Measurements from ENCODE around the gene MBD2.
"Not testable (repeated sequence)": the region's sequence is repeated elsewhere in the genome, so short reads cannot be mapped to it uniquely, and the experiment has no call there.

MBD2 gene

DNA sequence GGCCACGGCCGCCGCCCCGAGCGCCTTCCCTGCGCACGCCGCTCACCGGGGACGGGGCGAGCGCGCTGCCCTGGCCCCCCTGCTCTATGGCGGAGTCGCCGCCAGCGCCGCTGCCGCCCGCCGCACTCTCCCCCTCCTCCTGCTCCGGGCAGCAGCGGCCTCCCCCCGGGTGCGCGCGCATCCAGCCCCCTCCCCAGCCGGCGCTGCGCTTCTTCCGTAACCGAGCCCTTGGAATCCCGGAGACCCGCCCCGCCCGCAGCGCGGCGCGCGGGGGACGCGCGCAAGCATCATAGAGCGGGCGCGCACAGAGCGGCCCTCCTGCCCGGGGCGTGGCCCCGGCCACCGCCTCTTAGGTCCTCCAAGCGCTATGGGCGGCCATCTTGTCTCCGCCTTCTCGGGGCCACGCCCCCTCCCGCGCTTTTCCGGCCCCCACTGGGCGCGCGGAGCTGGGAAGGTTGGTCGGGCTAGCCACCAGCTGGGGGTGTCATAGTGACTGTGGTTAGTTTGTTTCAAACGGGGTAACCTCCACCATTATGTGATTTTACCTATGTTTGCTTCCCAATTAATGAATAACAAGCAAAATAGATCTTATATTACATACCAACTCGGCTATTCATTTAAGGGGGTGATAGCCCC lies at the start of gene MBD2:
TSS of gene MBD2 (minus strand) at position 291 of the 636 bp plus-strand sequence. CDS start at position 181, 110 bp downstream.
- peak; percentile 97 to 98 for DNase-seq

DNA sequence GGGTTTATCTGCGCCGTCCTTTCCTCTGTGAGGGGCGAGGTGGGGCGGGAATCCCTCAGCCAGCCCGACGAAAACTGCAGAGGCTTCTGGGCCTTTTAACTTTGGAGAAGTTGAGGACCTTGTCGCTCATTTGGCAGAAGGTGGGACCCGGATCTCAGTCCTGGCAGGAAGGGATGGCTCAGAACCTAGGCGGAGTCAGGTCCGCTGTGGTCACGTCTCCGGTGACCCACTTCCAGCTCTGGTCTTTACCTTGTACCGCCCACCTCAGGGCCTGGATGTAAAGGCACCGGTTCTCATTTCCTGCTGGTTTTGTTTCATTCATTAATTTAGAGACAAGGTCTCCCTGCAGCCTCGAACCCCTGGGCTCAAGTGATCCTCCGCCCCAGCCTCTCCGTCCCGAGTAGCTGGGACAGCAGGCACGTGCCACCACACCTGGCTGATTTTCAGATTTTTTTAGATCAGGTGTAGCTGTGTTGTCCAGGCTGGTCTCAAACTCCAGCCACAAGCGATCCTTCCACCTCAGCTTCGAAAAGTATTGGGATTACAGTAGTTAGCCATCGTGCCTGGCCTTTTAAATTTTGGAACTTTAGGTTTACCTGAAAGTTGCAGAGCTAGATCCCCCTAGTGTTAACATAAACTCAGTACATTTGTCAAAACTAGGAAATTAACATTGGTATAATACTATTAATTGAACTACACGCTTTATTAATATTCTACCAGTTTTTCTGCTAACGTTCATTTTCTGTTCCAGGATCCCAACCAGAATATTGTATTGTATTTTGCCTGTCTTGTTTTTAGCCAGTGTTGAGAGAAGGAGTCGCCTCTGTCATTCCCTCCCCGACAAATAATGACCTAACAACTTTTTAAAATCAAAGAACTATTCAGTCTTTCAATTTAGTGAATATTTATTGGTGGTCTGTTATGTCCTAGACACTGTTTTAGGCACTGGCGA lies 45.7 kb upstream of the MBD2 start:
- peak in 1 of 2 experiments; percentile 79 for DNase-seq

GRCh38 chr18:54268751-54269150 lies 44.3 kb upstream of the MBD2 start:
- DNase-seq: no peak

- DNase-seq: no peak
These were observed 43.2 kb upstream of the MBD2 start for GRCh38 chr18:54267701-54268100.

- DNase-seq: no peak
These were observed 39.5 kb upstream of the MBD2 start for GRCh38 chr18:54263904-54264336.

GRCh38 chr18:54261894-54262293 lies 37.4 kb upstream of the MBD2 start:
- DNase-seq: peak; percentile 70 to 72

DNA sequence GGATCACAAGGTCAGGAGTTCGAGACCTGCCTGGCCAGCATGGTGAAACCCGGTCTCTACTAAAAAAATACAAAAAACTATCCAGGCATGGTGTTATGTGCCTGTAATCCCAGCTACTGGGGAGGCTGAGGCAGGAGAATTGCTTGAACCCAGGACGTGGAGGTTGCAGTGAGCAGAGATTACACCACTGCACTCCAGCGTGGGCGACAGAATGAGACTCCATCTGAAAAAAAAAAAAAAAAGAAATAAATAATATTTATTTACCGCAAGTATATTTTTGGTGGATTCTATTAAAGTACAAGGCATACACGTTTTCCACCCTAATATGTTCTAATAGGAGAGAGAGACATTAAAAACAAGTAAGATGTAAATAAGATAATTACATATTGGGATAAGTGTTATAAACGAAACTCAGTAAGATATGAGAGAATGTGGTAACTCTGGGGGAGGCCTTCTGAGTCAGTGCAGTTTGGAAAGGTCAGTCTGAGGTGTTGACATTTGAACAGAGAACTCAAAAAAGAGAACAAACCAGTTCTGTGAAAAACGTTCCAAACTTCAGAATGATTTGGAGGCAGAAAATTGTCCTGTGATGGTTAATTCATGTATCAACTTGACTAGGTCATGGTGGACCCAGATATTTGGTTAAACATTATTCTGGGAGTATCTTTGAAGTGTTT lies 36.1 kb upstream of the MBD2 start:
- no peak for DNase-seq

DNA sequence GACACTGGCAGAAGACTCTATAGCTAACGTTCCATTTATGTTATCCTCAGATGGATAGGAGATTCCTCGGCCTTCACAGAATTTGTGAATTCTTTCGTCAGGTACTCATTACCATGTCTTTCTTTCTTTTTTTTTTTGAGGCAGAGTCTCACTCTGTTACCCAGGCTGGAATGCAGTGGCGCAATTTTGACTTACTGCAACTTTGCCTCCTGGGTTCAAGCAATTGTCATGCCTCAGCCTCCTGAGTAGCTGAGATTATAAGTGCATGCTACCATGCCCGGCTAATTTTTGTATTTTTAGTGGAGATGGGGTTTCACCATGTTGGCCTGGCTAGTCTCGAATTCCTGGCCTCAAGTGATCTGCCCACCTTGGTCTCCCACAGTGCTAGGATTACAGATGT lies 33.3 kb upstream of the MBD2 start:
- not testable (repeated sequence) for DNase-seq

GRCh38 chr18:54257015-54257414 lies 32.5 kb upstream of the MBD2 start:
- DNase-seq: no peak

DNA sequence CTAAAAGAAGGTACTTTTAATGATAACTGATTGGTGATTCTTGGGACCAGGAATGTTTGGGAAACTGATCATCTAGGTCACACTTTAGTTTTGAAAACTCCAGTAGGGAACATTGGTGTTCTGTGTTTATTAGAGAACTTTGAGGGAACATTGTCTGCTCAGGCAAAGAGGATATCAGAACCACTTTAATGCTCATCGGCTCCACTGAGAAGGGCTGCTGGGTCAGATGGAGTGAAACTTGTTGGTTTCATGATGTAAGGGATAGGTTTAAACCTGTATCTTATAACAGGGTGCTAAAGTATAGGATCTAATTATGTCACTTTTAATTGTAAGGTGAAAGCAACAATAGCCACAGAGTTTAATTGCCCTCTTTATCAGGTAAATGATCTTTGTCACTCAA lies 30.7 kb upstream of the MBD2 start:
- no peak for DNase-seq

GRCh38 chr18:54254265-54254758 lies 29.8 kb upstream of the MBD2 start:
- DNase-seq: no peak

DNA sequence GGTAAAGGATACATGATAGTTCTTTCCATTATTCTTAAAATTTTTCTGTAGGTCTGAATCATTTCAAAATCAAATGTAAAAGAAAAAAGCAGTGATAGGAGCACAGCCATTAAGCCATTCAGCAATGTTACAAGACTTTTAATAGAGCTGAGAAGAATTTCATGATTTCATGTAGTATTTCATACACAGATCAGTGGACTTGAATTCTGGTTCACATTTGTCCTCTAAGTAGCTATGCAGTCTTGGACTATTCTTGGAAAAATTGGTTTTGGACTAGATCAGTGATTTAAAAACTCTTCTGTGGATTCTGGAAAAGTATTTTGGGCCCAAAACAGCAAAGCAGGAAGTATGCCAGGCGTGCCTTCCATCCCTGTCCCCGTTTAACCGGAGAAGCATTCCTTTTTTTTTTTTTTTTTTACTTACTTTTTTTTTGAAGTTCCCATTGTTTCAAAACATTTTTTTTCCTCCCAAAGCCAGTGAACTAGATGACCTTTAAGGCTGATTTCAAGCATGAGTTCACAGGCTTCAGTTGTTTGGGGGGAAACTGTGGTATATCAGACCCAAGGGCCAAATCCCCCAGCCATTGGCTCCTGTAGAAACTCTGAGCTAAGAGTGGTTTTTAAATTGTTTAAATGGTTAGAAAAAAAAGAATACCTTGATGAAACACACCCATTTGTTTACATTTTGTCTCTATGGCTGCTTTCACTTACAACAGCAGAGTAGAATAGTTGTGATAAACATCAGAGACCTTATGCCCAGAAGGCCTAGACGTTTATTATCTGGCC lies 27.3 kb upstream of the MBD2 start:
- no peak for DNase-seq

DNA sequence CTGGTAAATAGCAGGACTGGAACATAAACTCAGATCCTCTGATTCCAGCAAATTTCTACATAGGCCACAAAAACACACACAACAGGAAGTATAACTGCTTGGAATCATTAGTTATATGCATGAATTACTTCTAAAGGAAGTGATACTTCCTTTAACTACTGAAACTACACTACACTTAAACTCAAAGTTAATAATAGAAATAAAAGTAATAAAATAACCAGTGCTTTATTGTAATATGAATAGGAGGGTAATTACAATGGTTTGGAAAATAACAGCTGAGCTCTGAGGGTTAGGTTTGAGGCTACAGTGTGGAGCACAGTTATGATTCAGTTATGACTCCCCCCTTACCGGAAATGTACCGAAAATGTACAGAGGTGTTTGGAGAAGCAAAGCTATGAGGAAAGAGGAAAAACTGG lies 26.4 kb upstream of the MBD2 start:
- DNase-seq: no peak

DNA sequence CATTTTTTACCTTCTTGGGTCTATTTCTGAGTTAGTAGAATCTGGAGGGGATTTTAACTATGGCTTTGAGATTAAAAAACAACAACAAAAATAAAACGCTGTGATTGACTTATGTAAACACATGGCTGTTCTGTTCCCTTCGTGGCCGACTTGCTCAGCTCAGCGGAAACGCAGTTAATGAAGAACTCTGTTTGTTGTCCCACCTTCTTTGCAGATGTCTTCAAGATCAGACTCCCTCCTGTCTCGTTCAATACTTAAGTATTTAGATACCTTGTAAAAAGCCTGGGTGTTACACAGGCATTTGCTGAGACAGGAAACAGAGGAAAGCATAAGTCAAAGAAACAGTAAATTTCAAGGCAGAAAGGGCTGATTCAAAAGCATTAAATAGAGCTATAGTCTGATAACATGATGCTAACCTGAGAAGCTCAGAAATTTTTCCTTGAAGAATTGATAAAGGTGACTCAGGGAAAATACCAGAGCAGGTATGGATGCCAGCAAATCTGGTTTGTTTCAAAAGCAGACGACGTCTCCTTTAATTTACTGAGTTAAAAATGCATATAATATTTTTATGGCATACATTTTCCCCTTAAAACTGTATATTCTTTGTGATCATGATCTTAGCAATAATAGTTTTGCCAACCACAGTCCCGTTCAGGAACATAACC lies 23.2 kb upstream of the MBD2 start:
- no peak for DNase-seq

GRCh38 chr18:54242327-54242726 lies 17.9 kb upstream of the MBD2 start:
- no peak for DNase-seq

DNA sequence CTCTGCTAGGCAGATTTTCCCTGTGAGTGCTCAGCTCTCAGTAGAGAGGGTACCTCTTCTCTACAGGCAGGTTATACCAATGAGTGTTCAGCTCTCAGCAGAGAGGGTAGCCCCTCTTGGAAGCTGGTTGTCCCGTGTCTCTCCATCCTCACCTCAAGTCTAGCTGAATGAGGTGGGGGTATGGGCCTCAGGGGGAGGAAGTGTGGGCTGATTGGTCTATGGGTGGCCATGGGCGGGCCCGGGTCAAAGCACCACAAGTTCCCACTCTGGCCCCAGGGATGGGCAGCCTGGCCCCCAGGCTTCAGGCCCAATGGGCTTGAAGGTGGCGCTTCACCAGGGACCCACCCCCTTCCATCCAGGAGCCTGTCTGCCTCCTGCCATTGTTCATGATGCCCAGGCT lies 17.0 kb upstream of the MBD2 start:
- DNase-seq: no peak

DNA sequence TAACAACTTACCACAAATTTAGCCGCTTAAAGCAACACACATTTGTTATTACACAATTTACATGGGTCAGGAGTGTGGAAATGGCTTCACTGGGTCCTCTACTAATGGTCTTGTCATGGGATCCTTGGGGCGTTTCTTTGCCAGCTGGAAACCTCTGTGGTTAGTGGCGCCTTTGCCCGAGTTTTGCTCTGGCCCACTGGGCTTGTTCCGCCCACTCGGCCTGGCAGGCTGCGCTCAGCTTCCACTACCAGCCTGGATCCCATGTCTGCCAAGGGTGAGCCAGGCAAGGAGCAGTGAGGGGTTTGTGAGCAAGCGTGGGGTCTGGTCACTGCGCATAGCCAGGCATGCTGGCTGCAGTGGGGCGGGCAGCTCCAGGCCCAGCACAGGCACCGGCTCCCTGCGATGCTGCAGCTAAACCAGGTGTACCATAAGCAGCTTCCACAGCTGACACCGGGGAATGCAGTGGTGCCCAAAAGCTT lies 16.2 kb upstream of the MBD2 start:
- no peak for DNase-seq

DNA sequence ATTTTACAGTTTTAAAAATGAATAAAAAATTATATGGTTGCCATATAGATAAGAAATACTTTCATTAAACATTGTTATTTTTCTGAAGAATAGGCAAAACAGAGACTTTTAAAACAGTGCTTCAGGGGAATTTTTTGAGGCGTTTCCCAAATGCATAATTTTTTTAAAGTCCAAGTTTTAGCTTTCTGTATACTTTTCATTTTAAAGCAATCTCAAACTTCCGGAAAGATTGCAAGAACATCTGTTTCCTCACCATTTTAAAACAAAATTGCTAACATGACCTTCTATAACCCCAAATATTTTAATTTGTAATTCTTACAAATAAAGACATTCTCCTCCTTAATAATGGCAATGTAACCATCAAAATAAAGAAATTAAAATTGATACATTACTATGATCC lies 15.1 kb upstream of the MBD2 start:
- no peak for DNase-seq

DNA sequence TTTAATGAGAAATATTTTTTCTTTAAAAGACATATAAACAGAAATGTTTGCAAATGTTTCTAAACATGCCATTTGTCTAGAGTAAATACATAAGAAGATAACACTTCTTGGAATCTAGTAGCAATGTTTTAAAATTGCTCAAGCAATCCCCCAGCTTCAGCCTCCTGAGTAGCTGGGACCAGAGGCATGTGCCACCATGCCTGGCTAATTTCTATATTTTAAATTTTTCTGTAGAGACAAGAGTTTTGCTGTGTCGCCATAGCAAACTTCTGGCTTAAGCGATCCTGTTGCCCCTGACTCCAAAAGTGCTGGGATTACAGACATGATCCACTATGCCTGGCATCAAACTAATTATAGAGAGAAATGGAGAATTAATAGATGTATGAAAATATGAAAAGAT lies 14.6 kb upstream of the MBD2 start:
- no peak for DNase-seq

DNA sequence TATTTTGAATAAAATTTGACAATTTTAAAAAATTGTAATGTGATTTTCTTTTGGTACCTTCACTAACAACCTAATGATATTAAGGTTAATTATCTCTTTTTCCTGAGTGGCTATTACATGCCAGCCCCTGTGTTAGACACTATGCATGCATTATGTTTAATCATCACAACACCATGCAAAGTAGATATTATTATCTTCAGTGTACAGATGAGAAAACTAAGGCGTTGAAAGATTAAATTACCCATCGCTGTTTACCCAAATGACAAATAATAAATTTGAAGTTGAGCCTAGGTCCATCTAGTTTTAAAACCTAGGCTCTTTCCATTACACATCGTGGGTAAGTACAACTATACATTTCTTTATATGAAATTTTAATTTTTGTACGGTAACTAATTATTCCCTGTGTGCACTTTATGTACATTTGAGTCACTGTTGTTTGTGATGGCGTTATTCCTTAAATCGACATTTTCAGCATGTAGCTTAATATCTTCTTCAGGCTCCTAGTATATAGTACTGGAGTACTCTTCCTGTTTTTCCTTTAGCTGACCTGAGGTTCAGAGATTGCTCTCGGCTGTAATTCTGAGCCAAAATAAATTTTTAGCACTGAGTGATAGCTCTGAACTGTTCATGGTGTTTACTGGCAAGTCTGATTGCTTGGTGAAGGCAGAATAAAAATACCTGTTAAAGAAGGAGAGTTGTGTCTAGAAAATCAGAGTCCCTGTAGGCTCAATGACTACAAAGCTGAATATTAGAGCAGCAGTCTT lies 13.9 kb upstream of the MBD2 start:
- DNase-seq: no peak

GRCh38 chr18:54235871-54236270 lies 11.4 kb upstream of the MBD2 start:
- no peak for DNase-seq
